ENCODE measurements around the gene ANXA4.
"Not testable (repeated sequence)": the region's sequence is repeated elsewhere in the genome, so short reads cannot be mapped to it uniquely, and the experiment has no call there.

Gene ANXA4

DNA sequence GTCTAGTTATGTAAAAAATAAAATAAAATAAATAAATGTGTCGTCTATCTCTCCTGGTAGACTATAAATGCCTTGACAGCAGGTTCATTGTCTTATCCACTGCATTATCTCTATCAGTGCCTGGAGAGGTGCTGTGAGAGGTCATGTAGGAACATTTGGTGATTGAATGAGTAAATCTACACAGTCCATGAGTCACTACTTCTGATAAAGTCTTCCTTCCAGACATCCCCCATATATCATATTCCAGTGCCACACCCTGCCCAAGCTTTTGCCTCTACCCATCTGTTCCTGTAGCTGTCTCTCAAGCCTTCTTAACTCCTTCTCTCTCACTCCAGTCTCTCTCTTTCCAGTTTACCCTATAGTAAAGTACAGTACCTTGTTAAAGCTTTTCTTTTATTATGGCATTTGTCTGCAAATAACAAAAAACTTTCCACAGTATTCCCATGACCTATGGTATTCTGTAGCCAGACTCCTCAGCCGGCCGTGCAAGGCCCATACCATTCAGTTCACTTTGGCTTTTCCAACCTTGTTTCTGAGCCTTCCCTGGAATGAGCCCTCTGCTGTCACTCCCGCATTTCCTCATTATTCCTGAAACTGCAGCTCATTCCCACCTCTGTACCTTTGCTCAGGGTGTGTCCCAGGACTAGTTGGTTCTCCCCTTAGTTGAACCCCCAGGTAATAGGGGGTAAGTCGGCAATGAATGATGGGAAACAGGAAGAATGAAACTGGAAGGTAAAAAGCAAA, 37.5 kb downstream of the ANXA4 start:
- no peak for DNase-seq (ENCODE audit: low read depth)

DNA sequence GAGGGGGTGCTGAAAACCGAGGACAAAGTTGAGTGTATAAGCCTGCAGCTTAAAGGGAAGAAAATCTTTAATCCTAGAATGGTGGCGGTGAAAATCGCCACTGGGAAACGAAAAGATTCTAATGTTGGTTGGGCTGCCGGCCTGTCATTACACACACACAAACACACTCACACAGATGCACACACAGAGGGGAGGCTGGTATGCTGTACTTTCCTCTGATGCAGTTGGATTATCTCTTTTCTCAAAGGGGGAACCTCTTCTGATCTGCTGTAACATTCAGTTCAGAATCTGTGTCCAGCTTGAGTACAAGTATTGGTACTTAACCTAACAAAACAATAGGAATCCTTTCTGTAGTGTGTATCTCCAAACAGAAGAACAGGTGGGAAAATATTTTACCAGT, 39.0 kb downstream of the ANXA4 start:
- DNase-seq (ENCODE audit: low read depth): no peak

DNA sequence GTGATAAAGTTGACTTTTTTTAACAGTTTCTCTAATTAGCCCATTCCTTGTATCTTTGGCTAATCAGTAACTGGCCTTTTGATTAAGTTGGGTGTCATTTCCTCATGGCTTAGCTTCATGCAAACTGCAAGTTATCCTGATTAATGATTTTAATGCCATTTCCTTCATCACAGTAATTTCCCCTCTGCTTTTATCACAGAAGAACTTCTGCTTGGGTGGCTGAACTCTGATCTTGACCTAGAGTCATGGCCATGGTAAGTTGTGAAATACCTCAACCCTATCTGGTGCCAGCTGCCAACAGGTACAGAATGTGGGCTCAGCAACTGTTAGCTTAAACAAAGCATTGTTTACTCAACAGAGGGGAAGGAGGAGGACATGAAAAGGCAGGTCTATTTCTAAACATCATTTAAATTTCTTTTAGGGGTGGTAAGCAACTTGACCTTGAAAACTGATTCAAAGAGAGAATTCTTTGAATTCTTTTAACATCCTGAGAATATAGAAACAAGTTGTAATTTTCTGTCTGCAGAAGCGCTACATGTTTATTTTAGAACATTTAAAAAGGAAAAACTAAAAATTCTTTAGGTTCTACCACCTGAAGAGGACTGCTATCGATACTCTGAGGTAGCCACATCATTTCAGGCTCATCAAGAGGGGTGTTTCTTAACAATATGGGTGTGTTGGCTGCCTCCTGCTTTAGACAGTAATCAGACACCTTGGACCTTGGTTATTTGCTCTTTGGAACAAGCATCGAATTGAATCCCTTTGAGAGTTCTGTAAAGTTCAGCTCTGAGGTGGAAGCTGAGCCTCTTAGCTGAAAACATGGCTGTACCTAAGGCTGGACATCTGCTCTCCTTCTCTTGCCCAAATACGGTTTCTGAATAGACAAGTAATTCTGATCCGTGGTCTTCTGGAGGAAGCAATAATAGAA, 39.7 kb downstream of the ANXA4 start:
- DNase-seq (ENCODE audit: low read depth): no peak

DNA sequence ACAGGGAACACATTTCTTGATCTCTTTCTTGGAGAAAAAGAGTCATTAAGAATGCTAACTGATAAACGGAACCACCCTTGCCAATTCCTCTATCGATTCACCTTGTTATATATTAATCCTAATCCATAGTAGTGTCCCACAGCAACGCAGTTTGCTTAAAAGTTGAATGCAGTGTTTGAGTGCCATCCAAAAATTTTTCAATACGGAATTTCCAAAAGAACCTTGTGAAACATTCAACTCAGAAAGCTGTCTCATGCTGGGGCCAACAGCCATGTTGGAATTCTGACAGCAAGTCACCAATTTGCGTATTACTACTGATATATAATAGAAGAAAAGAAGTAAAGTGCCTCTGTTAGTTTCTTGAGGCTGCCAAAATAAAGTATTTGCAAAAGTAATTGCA, 42.3 kb downstream of the ANXA4 start:
- DNase-seq (ENCODE audit: low read depth): no peak

DNA sequence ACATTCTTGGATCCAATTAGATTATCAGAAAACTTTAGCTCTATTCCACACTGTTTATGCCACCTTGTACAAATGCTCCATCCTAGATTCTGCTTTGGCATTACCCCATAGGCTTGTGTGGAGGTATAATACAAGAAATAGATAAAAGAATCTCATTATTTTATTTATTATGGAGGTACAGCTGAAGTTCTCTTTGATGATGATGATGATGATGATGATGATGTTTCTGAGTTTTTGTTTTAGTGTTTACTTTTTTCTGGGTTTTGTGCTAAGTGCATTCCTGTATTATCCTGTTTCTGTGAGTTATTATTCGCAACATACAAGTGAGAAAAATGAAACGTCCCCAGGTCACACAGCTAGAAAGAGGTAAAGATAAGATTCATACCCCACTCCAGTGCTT, 43.4 kb downstream of the ANXA4 start:
- DNase-seq (ENCODE audit: low read depth): no peak

DNA sequence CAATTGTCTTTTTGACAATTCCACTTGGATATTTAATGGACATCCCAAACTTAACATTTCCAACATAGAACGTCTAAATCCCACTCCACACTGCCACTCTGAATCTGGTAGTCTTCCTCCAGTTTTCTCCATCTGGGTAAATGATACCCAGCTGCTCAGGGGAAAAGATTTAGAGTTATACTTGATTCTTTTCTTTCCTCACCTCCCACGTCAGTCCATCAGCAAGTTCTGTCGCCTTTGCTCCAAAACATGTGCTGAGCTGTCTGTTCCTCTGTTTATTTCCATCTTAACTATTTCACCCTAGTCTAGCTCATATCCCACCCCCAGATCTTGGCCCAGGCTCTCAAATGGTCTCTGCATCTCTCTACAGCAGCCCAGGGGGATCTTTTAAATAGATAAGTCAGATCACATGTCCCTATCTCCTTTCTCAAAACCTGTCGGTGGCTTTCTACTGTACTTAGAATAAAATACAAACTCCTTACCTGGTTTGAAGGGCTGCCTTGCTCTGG, 44.2 kb downstream of the ANXA4 start:
- DNase-seq (ENCODE audit: low read depth): no peak

DNA sequence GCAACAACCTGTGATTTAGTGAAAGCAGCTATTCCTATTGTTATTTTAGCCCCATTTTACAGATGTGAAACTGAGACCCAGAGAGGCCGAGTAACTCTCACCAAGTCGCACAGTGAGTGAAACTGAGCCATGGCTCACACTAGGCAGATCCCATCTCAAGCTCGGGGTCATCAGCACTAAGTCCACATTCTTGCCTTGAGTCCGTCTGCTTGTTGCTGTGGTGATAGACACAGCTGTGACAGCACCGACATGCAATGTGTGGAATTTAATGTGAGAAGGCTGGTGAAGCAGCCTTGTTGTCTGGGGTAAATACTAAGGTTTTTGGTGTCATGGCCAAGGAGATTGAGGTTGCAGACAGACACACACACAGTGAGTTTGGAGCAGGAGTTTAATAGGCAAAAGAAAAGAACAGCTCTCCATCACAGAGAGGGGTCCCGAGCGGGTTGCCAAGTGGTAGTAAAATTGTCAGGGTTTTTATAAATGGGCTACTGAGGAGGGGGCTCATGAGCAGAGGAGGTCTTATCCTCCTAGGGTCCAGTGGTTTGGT, 47.3 kb downstream of the ANXA4 start:
- no peak for DNase-seq (ENCODE audit: low read depth)

DNA sequence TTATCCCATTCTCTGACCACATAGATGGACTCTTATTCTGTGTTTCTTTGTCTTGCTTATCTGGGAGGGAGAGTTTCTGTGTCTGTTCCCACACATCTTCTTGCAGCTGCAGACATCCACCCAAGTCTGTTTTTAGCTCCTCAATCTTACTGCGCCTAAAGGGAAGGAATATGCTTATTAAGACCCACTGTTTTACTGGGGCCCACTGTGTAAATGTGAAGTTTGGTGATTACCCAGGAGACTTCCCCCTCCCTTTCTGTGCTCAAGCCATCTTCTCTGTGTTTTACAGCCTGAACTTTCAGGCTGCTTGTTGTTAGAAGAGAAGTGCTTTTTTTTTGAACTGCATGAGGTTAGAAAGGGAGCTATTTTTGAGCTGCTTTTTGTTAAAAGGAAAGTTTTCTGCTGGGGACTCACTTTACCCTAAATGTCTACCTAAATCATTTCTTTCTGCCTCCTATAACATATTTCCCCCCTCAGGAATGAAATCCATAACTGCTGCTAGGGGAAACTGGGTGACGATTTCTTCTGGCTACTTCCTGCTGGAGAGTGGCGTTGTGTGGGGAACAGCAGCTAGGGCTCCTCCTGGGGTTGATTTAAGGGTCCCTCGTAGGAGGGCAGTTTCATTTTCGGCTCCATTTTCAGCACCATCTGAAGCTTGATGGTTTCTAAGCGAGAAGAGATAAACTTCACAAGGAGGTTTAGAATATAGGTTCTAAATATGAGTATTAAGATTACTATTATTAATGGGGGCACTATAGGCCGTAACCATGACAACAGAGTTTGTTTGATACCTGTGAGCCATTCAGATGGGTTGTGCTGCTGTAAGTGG, 48.1 kb downstream of the ANXA4 start:
- DNase-seq (ENCODE audit: low read depth): no peak

DNA sequence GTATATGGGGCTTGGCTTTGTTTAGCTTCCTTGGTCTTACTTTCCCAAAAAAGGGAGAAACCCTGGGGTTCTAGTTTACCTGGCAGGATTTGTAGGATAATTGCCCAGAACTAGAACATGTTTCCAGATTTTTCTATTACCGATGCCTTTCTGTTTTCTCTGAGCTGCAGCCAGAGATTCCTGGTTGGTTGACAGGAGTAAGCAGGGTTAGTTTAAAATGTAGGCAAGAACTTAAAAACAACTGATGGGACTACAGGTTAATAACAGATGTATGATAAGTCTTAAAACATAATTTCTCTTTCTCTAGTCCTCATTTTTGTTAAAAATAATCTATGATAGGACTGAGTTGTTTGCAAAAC, 48.6 kb downstream of the ANXA4 start:
- no peak for DNase-seq (ENCODE audit: low read depth)

DNA sequence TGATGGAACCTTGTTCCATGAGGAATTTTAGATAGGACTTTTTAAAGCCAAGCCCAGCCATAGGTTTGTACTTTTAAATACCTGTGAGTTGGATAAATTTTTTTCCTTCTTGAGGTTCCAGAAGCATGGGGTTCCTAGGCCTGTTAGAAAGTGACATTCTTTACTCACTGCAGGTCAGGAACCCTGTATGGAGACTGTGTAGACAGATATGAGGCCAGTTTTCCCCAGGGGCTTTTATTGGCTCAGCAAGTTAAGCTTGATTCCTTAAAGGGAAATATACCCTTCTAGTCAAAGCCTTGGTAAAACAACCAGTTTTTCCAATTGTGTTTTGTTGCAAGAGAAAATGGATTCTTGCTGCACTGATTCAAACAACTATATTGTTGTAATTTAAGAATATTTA, 49.1 kb downstream of the ANXA4 start:
- DNase-seq (ENCODE audit: low read depth): no peak

DNA sequence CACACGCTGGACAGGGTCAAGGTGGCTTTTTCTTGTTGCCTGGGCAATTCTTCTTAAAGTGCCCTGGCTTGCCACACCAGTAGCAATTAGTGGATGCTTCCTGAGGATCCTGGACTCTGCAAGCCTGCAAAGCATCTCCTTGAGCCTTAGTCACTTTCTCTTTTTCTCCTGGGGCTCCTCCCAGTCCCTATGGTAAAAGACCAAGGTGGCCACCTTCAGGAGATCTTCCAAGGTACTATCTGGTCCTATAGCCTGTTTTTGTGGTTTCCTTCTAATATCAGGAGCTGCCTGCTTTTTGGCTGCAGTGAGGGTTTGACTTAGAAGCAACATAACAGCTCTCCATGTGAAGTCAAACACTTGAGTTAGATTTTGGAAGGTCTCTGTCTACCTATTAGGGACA, 54.2 kb downstream of the ANXA4 start:
- DNase-seq (ENCODE audit: low read depth): no peak

DNA sequence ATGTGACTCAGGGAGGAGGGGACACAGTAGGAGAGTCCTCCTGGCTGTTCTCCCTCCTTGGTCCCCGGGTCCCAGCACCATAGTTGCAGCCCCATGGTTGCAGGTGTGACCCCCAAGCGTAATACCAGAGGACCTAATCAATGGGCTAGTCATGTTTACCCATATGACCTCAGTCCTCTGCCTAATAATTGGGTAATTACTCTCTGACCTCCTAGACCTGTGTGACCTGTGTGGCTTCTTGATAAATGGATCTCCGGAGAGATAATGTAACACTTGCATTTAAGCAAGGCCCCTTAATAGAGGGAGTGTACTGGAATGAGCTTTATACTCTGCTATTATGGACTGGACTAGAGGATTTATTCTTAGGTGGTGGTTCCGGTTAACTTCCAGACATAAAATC, 55.3 kb downstream of the ANXA4 start:
- no peak for DNase-seq (ENCODE audit: low read depth)

DNA sequence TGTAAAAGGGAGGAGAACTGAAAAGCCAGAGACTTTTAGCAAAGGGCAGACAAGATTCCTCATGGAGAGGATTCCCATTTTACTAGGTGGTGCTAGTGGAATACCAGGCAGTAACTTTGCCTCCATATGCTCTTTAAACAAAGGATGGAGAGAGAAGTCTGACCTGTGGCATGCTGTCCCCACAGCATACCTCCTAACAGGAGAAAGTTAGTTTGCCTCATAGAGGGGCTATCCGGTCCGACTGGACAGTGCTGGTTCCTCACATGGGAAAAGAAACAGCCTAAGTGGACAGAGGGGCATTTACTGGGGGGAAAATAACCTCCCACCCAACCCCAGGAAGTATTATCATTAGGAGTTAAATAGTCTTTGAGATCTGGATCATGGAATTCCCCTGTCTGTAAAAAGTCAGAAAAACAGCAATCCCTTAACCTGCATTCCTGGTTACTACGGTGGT, 55.9 kb downstream of the ANXA4 start:
- DNase-seq (ENCODE audit: low read depth): no peak

DNA sequence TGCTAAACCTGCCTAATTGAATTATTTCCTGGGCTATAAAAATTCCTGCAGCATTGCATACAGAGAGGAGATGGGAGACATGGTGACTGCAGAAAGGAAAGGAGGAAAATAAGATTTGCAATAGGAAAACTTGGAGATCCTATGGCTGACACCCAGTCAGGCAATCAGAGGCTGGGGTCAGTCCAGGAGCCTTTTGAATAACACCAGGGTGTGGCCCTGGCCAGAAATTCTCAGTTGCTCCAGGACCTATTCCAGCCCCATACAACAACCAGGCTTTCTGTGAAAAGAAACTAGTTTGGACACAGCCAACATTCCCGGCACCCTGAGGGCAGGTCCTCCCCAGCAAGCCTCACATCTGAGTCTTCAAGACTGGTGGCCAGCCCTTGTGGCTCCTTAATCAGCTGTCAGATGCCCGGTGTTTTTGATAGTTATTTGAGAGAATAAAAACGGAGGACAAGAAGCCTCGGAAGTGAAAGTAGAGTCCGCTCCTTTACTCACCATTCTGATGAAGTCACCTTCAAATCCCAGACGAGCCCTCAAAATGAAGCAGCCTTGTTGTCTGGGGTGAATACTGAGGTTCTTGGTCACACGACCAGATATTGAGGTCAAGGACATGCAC, 56.5 kb downstream of the ANXA4 start:
- no peak for DNase-seq (ENCODE audit: low read depth)

DNA sequence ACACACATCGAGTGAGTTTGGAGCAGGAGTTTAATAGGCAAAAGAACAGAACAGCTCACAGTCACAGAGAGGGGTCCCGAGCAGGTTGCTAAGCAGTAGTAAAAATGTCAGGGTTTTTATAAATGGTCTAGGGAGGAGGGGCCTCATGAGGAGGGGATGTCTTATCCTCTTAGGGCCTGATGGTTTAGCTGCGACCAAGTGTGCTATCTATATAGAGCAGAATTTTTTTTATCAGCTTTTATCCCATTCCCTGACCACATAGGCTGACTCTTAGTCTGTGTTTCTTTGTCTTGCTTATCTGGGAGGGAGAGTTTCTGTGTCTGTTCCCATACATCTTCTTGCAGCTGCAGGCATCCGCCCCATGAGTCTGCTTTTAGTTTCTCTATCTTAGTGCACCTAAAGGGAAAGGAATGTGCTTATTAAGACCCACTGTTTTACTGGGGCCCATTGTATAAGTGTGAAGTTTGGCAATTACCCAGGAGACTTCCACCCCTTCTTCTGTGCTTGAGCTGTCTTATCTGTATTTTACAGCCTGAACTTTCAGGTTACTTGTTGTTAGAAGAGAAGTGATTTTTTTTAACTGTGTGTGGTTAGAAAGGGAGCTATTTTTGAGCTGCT, 57.1 kb downstream of the ANXA4 start:
- no peak for DNase-seq (ENCODE audit: low read depth)

DNA sequence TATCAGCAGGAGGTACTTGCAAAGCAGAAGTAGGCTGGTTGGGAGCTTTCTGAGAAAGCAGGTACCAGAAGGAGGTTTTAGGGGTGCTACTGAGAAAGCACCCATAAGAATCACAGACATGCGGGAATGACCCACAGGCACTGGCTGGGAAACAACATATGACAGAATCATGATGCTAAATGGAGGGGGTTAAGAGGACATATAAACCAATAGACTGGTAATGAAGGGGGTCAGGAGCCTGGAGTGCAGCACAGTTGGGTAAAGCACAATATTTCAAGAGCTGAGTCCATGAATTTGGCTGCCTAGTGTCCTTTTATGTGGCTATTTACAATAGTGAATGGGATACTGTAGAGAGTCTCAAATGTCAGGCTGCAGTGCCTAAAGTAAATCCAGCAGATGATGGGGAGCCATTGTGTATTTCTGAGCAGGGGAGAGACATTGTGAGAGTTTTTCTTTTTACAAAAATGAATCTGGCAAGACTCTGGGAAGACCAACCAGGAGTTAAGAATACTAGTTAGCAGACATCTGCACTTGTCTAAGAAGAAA, 59.9 kb downstream of the ANXA4 start:
- DNase-seq (ENCODE audit: low read depth): no peak

DNA sequence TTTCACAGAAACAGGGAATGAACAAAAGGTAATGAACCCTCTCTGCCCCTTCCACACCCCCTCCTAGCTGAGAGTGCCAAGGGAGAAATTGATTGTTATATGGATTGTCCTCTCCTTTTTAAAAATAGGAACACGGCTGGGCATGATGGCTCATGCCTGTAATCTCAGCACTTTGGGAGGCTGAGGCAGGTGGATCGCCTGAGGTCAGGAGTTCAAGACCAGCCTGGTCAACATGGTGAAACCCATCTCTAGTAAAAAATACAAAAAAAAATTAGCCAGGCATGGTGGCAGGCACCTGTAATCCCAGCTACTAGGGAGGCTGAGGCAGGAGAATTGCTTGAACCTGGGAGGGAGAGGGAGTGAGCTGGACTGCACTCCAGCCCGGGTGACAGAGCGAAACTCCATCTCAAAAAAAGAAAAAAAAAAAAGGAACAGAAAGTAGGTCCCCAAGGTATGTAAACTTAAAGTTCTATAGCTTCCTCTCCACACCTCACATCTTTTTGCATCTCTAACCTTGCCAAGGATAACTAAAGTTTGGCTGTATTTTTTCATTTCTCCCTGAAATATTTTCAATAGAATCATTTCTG, 60.9 kb downstream of the ANXA4 start:
- not testable (repeated sequence) for DNase-seq (ENCODE audit: low read depth)

DNA sequence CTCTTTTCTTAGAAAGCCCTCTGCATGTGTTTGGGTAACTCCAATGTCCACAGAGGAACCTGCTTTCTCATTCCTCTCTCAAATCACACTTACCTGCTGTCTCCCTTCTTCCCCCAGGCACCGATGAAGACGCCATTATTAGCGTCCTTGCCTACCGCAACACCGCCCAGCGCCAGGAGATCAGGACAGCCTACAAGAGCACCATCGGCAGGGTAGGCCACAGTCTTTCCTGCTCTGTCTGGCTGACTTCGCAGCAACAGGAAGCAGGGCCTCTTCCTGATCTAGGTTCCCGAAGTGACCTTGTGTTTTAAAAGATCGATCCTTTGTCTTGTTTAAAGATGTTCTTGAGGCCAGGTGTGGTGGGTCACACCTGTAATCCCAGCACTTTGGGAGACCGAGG, 62.5 kb downstream of the ANXA4 start:
- DNase-seq (ENCODE audit: low read depth): no peak

DNA sequence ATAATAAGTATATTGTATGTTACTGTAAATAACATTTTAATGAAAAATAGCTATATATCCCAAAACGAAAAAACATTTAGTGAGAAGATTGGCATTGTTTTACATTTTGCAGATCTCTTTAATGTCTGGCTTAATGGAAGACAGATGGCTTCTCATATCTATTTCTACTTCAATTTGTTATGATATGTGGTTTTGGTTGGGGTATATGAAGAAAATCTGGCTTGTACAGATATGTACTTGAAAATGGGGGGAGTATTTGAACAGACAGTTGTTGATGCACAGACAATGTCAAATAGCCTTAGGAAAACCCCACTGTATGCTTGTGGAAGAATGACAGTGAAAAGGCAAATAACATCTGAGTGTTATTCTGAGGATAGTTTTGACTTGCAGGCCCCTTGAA, 64.0 kb downstream of the ANXA4 start:
- no peak for DNase-seq (ENCODE audit: low read depth)

DNA sequence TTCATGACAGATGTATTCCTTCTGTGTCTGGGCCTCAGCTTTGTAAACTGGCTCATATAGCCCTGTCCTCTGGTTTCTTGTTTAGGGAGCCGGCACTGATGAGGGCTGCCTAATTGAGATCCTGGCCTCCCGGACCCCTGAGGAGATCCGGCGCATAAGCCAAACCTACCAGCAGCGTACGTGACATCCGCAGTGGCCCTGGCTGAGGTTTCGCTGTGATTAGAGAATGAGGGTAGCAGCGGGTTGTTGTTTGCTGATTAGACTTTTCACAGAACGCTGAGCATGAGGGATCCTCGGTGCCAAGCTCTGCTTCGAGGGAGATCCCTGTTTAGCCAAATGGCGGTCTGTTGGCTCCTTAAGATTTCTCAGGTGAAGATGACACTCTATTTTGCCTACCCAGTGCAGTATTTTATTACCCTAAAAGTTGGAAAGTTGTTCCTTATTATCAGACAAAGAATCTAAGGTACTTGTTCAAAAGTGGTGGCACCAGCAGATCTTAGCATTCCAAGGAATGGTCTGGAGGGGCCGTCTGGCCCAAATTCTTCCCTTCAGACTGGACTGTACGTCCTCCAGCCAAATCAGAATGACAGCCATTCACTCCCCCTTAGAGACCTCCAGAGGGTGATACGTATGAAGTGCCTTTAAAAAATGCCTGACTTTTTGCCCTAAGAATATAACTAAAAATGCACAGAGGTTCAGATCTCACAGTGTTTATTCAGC, 66.0 kb downstream of the ANXA4 start:
- no peak for DNase-seq (ENCODE audit: low read depth)

All from stimulated activated CD8-positive, alpha-beta memory T cell treated with anti-CD3 and anti-CD28 coated beads, Interleukin-12 subunit alpha, Interleukin-12 subunit beta, amount 100 ng/mL, for 4 hours (primary cell).